H1 (cell line): Measurements from ENCODE around the gene TPPP. TPM values are rescaled to one million over a fixed set of nuclear protein-coding genes. Genes with fewer than 3 reads are reported as not detected.

Source experiments
- CTCF ChIA-PET: fragments of 300-600 bp; sonication (Branson Sonifier 250); formaldehyde crosslinking; loops from one replicate; lab custom pipeline; 2021; ENCODE audit not compliant: partially characterized antibody; lab: Charles Lee
- POLR2A ChIA-PET: fragments of 300-600 bp; sonication (Branson Sonifier 250); formaldehyde crosslinking; loops from one replicate; lab custom pipeline; 2021; ENCODE audit warnings: inconsistent platforms; ENCODE audit not compliant: partially characterized antibody; lab: Charles Lee
- DNase-seq, 2 experiments: peaks; one replicate each; pipeline versions ENCODE4 v3.0.0 to v3.0.0-alpha.2; 2010 to 2022; ENCODE audit warnings: low spot score in 2 of 2, low read depth in 1 of 2, mixed read lengths in 1 of 2
- FAIRE-seq: peaks from 2 replicates; lab custom pipeline; 2011; peaks lifted over from hg19 to GRCh38; lab: Jason Lieb, UNC
- H2AFZ ChIP-seq: 2 replicates; pipeline ENCODE4 v1.8.1; 2012; ENCODE audit warnings: low read length, inconsistent platforms
- H2AK5ac ChIP-seq: 2 replicates; pipeline ENCODE4 v1.6.1; 2013; ENCODE audit warnings: low read depth, low read length
- H2BK120ac ChIP-seq: replicated peaks from 2 replicates; pipeline ENCODE3; 2013; ENCODE audit warnings: low read depth, low read length, inconsistent platforms
- H2BK12ac ChIP-seq: 2 replicates; pipeline ENCODE4 v1.6.1; 2013; ENCODE audit warnings: low read depth, low read length
- H2BK15ac ChIP-seq: 2 replicates; pipeline ENCODE4 v1.6.1; 2013; ENCODE audit warnings: low read length
- H2BK20ac ChIP-seq: 2 replicates; pipeline ENCODE4 v1.6.1; 2013; ENCODE audit warnings: low read length
- H2BK5ac ChIP-seq: 2 replicates; pipeline ENCODE4 v1.6.1; 2013; ENCODE audit warnings: low read depth, low read length
- H3K14ac ChIP-seq: 2 replicates; pipeline ENCODE4 v1.6.1; 2013; ENCODE audit warnings: inconsistent platforms; ENCODE audit not compliant: insufficient read length
- H3K18ac ChIP-seq: 2 replicates; pipeline ENCODE4 v1.6.1; 2013; ENCODE audit warnings: low read length; ENCODE audit errors: extremely low read depth
- H3K23ac ChIP-seq: 2 replicates; pipeline ENCODE4 v1.6.1; 2013; ENCODE audit warnings: inconsistent platforms; ENCODE audit not compliant: insufficient read length
- H3K23me2 ChIP-seq: 2 replicates; pipeline ENCODE4 v1.6.1; 2013; ENCODE audit warnings: low read depth, low read length
- H3K27ac ChIP-seq: 2 replicates; pipeline ENCODE4 v1.6.1; 2011; ENCODE audit warnings: low read depth, low read length, inconsistent platforms
- H3K27me3 ChIP-seq, 4 experiments: replicated peaks in 1 of 4; 1 replicate in 1 of 4; 2 replicates in 3 of 4; pipeline versions ENCODE4 v1.6.1 to v1.8.1; 2011 to 2013; ENCODE audit warnings: low read length in 3 of 4, mild to moderate bottlenecking in 3 of 4, inconsistent platforms in 2 of 4, mixed read lengths in 2 of 4, moderate library complexity in 1 of 4; ENCODE audit not compliant: control insufficient read depth in 3 of 4, insufficient read depth in 3 of 4; ENCODE audit errors: extremely low read depth in 1 of 4
- H3K36me3 ChIP-seq, 4 experiments: 2 replicates each; pipeline versions ENCODE4 v1.6.1 to v1.8.1; 2011 to 2013; ENCODE audit warnings: mild to moderate bottlenecking in 4 of 4, low read length in 3 of 4, moderate library complexity in 2 of 4, control low read depth in 1 of 4, inconsistent platforms in 1 of 4; ENCODE audit not compliant: insufficient read depth in 4 of 4, control insufficient read depth in 2 of 4
- H3K4ac ChIP-seq: replicated peaks from 2 replicates; pipeline ENCODE3; 2013; ENCODE audit warnings: low read length, low read depth, mixed read lengths, inconsistent platforms; ENCODE audit not compliant: insufficient read length
- H3K4me1 ChIP-seq, 4 experiments: replicated peaks in 1 of 4; 1 replicate in 1 of 4; 2 replicates in 3 of 4; pipeline versions ENCODE4 v1.6.1 to v1.8.1; 2011 to 2013; ENCODE audit warnings: low read length in 3 of 4, inconsistent platforms in 2 of 4, mixed read lengths in 1 of 4; ENCODE audit not compliant: insufficient read depth in 4 of 4, control insufficient read depth in 3 of 4
- H3K4me2 ChIP-seq, 2 experiments: 2 replicates each; pipeline versions ENCODE4 v1.6.1 to v1.8.1; 2011 to 2013; ENCODE audit warnings: low read depth in 2 of 2, low read length in 2 of 2, control low read depth in 1 of 2, inconsistent platforms in 1 of 2, mild to moderate bottlenecking in 1 of 2; ENCODE audit not compliant: insufficient read depth in 1 of 2
- H3K4me3 ChIP-seq, 4 experiments: fragments of 200-600, 300-600 bp in 1 of 4; sonication (generic), shearing (Covaris generic), sonication (Bioruptor Twin) in 1 of 4; 2 replicates each; pipeline versions ENCODE4 v1.5.1 to v1.8.1; 2011 to 2016; ENCODE audit warnings: low read length in 4 of 4, low read depth in 3 of 4, control low read depth in 2 of 4, inconsistent platforms in 2 of 4, mild to moderate bottlenecking in 2 of 4, mixed read lengths in 1 of 4, moderate library complexity in 1 of 4; ENCODE audit not compliant: insufficient read depth in 2 of 4; ENCODE audit errors: extremely low read depth in 1 of 4
- H3K56ac ChIP-seq: replicated peaks from 2 replicates; pipeline ENCODE3; 2013; ENCODE audit warnings: low read depth, mild to moderate bottlenecking, mixed read lengths, low read length, inconsistent platforms; ENCODE audit not compliant: insufficient read length
- H3K79me1 ChIP-seq: 2 replicates; pipeline ENCODE4 v1.6.1; 2013; ENCODE audit warnings: low read depth, low read length, control low read depth
- H3K79me2 ChIP-seq, 2 experiments: 2 replicates each; pipeline versions ENCODE4 v1.6.1 to v1.8.1; 2012 to 2013; ENCODE audit warnings: low read length in 2 of 2, mild to moderate bottlenecking in 2 of 2, inconsistent platforms in 1 of 2; ENCODE audit not compliant: insufficient read depth in 2 of 2, control insufficient read depth in 1 of 2
- H3K9ac ChIP-seq, 4 experiments: replicated peaks in 1 of 4; 1 replicate in 1 of 4; 2 replicates in 3 of 4; pipeline versions ENCODE4 v1.6.1 to v1.8.1; 2011 to 2013; ENCODE audit warnings: low read depth in 3 of 4, low read length in 3 of 4, control low read depth in 2 of 4, mild to moderate bottlenecking in 2 of 4, moderate library complexity in 2 of 4, inconsistent platforms in 1 of 4; ENCODE audit errors: extremely low read depth in 1 of 4
- H3K9me3 ChIP-seq, 2 experiments: 2 replicates each; pipeline versions ENCODE4 v1.6.1 to v1.8.1; 2012 to 2013; ENCODE audit warnings: mild to moderate bottlenecking in 2 of 2, moderate library complexity in 2 of 2, control low read depth in 1 of 2, inconsistent platforms in 1 of 2, low read depth in 1 of 2, low read length in 1 of 2, mixed read lengths in 1 of 2; ENCODE audit not compliant: insufficient read depth in 2 of 2
- H4K20me1 ChIP-seq, 2 experiments: replicated peaks in 1 of 2; 2 replicates each; pipeline versions ENCODE3 to v1.8.1; 2011 to 2013; ENCODE audit warnings: inconsistent platforms in 2 of 2, low read length in 2 of 2, mild to moderate bottlenecking in 1 of 2; ENCODE audit not compliant: insufficient read depth in 2 of 2, control insufficient read depth in 1 of 2
- H4K5ac ChIP-seq: 2 replicates; pipeline ENCODE4 v1.6.1; 2013; ENCODE audit warnings: low read length, low read depth, mixed read lengths, inconsistent platforms; ENCODE audit not compliant: insufficient read length
- H4K8ac ChIP-seq: 2 replicates; pipeline ENCODE4 v1.8.0; 2013; ENCODE audit warnings: mild to moderate bottlenecking, moderate library complexity, low read length, inconsistent platforms; ENCODE audit not compliant: insufficient read depth; ENCODE audit errors: extremely low read depth
- H4K91ac ChIP-seq: replicated peaks from 2 replicates; pipeline ENCODE3; 2013; ENCODE audit warnings: low read length, mixed read lengths, inconsistent platforms; ENCODE audit not compliant: insufficient read length
- CREB1 ChIP-seq: IDR thresholded peaks from 2 replicates; pipeline ENCODE4 v1.6.1; 2012; ENCODE audit warnings: inconsistent platforms
- MAFK ChIP-seq: IDR thresholded peaks from 2 replicates; pipeline ENCODE4 v1.6.1; 2012; ENCODE audit warnings: low read depth, mild to moderate bottlenecking, improper control_type of control experiment, low read length
- PHF8 ChIP-seq: fragments of 200-600 bp; sonication (generic); conservative IDR thresholded peaks from 2 replicates; pipeline ENCODE4 v1.7.1; 2012; ENCODE audit warnings: low read depth, mild to moderate bottlenecking, inconsistent platforms, low read length, moderate library complexity
- RBBP5 ChIP-seq: IDR thresholded peaks from 2 replicates; pipeline ENCODE4 v1.7.1; 2012; ENCODE audit warnings: low read depth, mild to moderate bottlenecking, inconsistent platforms, low read length, moderate library complexity, borderline replicate concordance
- SP1 ChIP-seq: IDR thresholded peaks from 2 replicates; pipeline ENCODE4 v1.6.1; 2011; ENCODE audit warnings: low read depth, low read length
- SRF ChIP-seq: IDR thresholded peaks from 2 replicates; pipeline ENCODE4 v1.6.1; 2011; ENCODE audit warnings: mild to moderate bottlenecking, low read depth, low read length, moderate library complexity
- TAF7 ChIP-seq: optimal IDR thresholded peaks from 2 replicates; pipeline ENCODE3; 2011; ENCODE audit warnings: low read depth, mild to moderate bottlenecking, inconsistent platforms, low read length, moderate library complexity, borderline replicate concordance
- YY1 ChIP-seq: IDR thresholded peaks from 2 replicates; pipeline ENCODE4 v1.6.1; 2011; ENCODE audit warnings: low read depth, mild to moderate bottlenecking, low read length
- WGBS, 2 experiments: shearing (Covaris generic) in 1 of 2; methylation state at CpG; one replicate each; pipeline versions ENCODE4 v1.1.6 to v1.1.7; 2013 to 2015; ENCODE audit warnings: low lambda C conversion rate in 2 of 2, mixed read lengths in 2 of 2, inconsistent platforms in 1 of 2, low coverage in 1 of 2, missing lambda C conversion rate in 1 of 2; ENCODE audit not compliant: insufficient replicate concordance in 2 of 2, insufficient coverage in 1 of 2, insufficient read length in 1 of 2; ENCODE audit errors: extremely low coverage in 1 of 2, missing lambda C conversion rate in 1 of 2; 5-methylcytosine and 5-hydroxymethylcytosine counted together
- polyA plus RNA-seq, 7 experiments: library from polyadenylated mRNA; depleted of rRNA in 3 of 7; stranded (reverse) in 5 of 7; unstranded in 2 of 7; fragments of >200 nt in 5 of 7; fragments of 200-250 nt in 2 of 7; gene quantifications; 1 replicate in 5 of 7; 2 replicates in 1 of 7; 4 replicates in 1 of 7; pipeline versions ENCODE4 v1.2.1 to v1.2.3, GENCODE V29; 2011 to 2013; ENCODE audit warnings: missing spikeins in 2 of 7, mixed read lengths in 2 of 7
- total RNA-seq: library from RNA; stranded (reverse); fragmentation: NEBNext Ultra II Directional; extraction: Animal tissue kit (Norgen Biotek cat#: 25700); gene quantifications from 2 replicates; pipeline ENCODE4 v1.2.1, GENCODE V29; 2021
- TF ChIP-seq, protein P1 (sequence below): IDR thresholded peaks from 2 replicates; pipeline ENCODE4 v1.6.1; 2012; ENCODE audit warnings: inconsistent platforms

The TPPP gene
- total and polyA plus RNA-seq, 2 of the 8 experiments (the other 6 are each of a cell fraction or from before 2014, with no cell fraction given) = 0.36 to 0.93 TPM

DNA sequence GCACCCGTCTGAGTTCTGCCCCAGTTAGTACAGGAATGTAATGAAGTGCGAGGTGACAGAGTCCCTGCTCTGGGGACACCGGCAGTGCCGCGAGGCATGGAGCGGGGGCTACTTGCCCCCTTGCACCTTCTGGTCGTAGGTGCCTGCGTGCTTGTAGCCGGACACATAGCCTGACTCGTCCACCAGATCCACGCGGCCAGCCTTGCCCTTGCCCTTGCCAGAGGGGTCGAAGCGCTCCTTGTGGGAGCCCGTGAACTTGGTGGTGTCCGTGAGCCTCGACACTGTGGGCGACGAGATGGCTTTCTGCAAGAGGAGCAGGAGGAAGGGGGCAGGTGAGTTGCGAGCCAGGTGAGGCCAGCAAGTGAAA is 28.2 kb downstream of the TPPP start:
- Histone ChIP-seq H3K79me1 (peaks cover 4% of the 10 kb centered on the region; the same call in 1 of the 2 replicates), H2BK12ac (no peak overlapping the region), H3K36me3 (peaks cover 3 to 35% (median 8%) of the 10 kb centered on the region in 4 experiments; a peak in 7 of 8 replicates), H3K18ac (no peak overlapping the region), H2AFZ (no peak overlapping the region), H3K4me2 (no peak overlapping the region), H3K4me1 (peaks cover 0 to 5% (median 0%) of the 10 kb centered on the region in 4 experiments; a peak in 2 of 7 replicates), H2BK20ac (no peak overlapping the region), H4K5ac (no peak overlapping the region), H3K9ac (no peak overlapping the region), H3K4ac (no peak overlapping the region), H2BK5ac (no peak overlapping the region), H3K27ac (no peak overlapping the region), H4K8ac (no peak overlapping the region), H3K9me3 (no peaks in the 10 kb centered on the region), H3K27me3 (no peaks in the 10 kb centered on the region), H3K56ac (no peak overlapping the region), H3K23ac (no peak overlapping the region), H2AK5ac (no peak overlapping the region), H4K91ac (no peak overlapping the region), H2BK120ac (no peak overlapping the region), H3K4me3 (no peak overlapping the region), H3K23me2 (no peaks in the 10 kb centered on the region), H4K20me1 (peaks cover 7 to 19% of the 10 kb centered on the region in 2 experiments), H3K79me2 (no peaks in the 10 kb centered on the region), H3K14ac (no peak overlapping the region), H2BK15ac (no peak overlapping the region)
- ChIA-PET POLR2A (no interaction called here), CTCF (no interaction called here)
- 91% methylated on average over 17 of the region's 20 CpGs; no CpG with 5 or more reads in 1 of the 2 experiments for whole genome bisulfite sequencing, 2 experiments
- DNase-seq = no peak
- TF ChIP-seq MAFK (no peak), YY1 (no peak), SP1 (no peak), TAF7 (no peak), SRF (no peak), PHF8 (no peak), CREB1 (no peak), RBBP5 (no peak)
- TF ChIP-seq, protein P1, sequence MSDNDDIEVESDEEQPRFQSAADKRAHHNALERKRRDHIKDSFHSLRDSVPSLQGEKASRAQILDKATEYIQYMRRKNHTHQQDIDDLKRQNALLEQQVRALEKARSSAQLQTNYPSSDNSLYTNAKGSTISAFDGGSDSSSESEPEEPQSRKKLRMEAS = no peak
- no peak for FAIRE-seq
